Hematopoietic multipotent progenitor cell treated with erythropoietin and hydrocortisone succinate and interleukin-3 and kit ligand, for 6 days (in vitro differentiated cells): ENCODE data around the gene SOX6.

ENCODE experiments used
- DNase-seq: peaks from one replicate; pipeline ENCODE4 v3.0.0-alpha.2; 2015

SOX6 gene

GRCh38 chr11:15985127-15985859 lies 371.1 kb downstream of the SOX6 start:
- no peak for DNase-seq

- no peak for DNase-seq
Observed at GRCh38 chr11:15981292-15981691, 375.1 kb downstream of the SOX6 start.

GRCh38 chr11:15977116-15977515 lies 379.2 kb downstream of the SOX6 start:
- no peak for DNase-seq

- DNase-seq: peak; percentile 21
Observed at GRCh38 chr11:15976433-15977045, 379.8 kb downstream of the SOX6 start.

- DNase-seq: no peak
Observed at GRCh38 chr11:15975742-15976141, 380.6 kb downstream of the SOX6 start.

GRCh38 chr11:15972838-15973237 lies 383.5 kb downstream of the SOX6 start:
- DNase-seq: no peak

GRCh38 chr11:15971215-15971546 lies 385.2 kb downstream of the SOX6 start:
- DNase-seq: no peak

- peak; percentile 29 for DNase-seq
Observed at GRCh38 chr11:15970506-15971214, 385.7 kb downstream of the SOX6 start.

GRCh38 chr11:15969701-15970329 lies 386.5 kb downstream of the SOX6 start:
- DNase-seq: no peak

- peak; percentile 94 for DNase-seq
Observed at GRCh38 chr11:15969281-15969680, 387.1 kb downstream of the SOX6 start.

GRCh38 chr11:15968461-15969130 lies 387.8 kb downstream of the SOX6 start:
- peak; percentile 15 for DNase-seq

GRCh38 chr11:15967966-15968365 lies 388.4 kb downstream of the SOX6 start:
- no peak for DNase-seq

GRCh38 chr11:15967166-15967565 lies 389.2 kb downstream of the SOX6 start:
- DNase-seq: peak; percentile 65

GRCh38 chr11:15965562-15966250 lies 390.6 kb downstream of the SOX6 start:
- DNase-seq: no peak

GRCh38 chr11:15963266-15963665 lies 393.1 kb downstream of the SOX6 start:
- no peak for DNase-seq

GRCh38 chr11:15958910-15959309 lies 397.4 kb downstream of the SOX6 start:
- no peak for DNase-seq

- no peak for DNase-seq
Observed at GRCh38 chr11:15957234-15957633, 399.1 kb downstream of the SOX6 start.

- no peak for DNase-seq
Observed at GRCh38 chr11:15956302-15956701, 400.0 kb downstream of the SOX6 start.

GRCh38 chr11:15955595-15955994 lies 400.8 kb downstream of the SOX6 start:
- no peak for DNase-seq

- DNase-seq: no peak
Observed at GRCh38 chr11:15947681-15948648, 408.4 kb downstream of the SOX6 start.

- DNase-seq: no peak
Observed at GRCh38 chr11:15945726-15946125, 410.6 kb downstream of the SOX6 start.
